ENCODE results near the gene NDRG4.

NDRG4 gene

GRCh38 chr16:58502217-58502921 lies 2.4 kb downstream of the NDRG4 start:
- H3K4me1 Mint-ChIP-seq: peaks cover 4% of the 10 kb centered on the region
- no peaks in the 10 kb centered on the region for H3K36me3 Mint-ChIP-seq (ENCODE audit: low read depth)
- peaks cover 29% of the 10 kb centered on the region for H3K27me3 Mint-ChIP-seq (ENCODE audit: low read depth)
- H3K9me3 Mint-ChIP-seq: no peaks in the 10 kb centered on the region
- TF ChIP-seq, protein P1, sequence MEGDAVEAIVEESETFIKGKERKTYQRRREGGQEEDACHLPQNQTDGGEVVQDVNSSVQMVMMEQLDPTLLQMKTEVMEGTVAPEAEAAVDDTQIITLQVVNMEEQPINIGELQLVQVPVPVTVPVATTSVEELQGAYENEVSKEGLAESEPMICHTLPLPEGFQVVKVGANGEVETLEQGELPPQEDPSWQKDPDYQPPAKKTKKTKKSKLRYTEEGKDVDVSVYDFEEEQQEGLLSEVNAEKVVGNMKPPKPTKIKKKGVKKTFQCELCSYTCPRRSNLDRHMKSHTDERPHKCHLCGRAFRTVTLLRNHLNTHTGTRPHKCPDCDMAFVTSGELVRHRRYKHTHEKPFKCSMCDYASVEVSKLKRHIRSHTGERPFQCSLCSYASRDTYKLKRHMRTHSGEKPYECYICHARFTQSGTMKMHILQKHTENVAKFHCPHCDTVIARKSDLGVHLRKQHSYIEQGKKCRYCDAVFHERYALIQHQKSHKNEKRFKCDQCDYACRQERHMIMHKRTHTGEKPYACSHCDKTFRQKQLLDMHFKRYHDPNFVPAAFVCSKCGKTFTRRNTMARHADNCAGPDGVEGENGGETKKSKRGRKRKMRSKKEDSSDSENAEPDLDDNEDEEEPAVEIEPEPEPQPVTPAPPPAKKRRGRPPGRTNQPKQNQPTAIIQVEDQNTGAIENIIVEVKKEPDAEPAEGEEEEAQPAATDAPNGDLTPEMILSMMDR (IDR thresholded peaks at IDR 0.05; ENCODE audit: unreplicated experiment in 3 of 3): no peak
- H3K27ac Mint-ChIP-seq: no peak overlapping the region
- peak overlapping the region in 2 of 3 experiments; percentile 47 to 86 for H3K4me3 Mint-ChIP-seq

DNA sequence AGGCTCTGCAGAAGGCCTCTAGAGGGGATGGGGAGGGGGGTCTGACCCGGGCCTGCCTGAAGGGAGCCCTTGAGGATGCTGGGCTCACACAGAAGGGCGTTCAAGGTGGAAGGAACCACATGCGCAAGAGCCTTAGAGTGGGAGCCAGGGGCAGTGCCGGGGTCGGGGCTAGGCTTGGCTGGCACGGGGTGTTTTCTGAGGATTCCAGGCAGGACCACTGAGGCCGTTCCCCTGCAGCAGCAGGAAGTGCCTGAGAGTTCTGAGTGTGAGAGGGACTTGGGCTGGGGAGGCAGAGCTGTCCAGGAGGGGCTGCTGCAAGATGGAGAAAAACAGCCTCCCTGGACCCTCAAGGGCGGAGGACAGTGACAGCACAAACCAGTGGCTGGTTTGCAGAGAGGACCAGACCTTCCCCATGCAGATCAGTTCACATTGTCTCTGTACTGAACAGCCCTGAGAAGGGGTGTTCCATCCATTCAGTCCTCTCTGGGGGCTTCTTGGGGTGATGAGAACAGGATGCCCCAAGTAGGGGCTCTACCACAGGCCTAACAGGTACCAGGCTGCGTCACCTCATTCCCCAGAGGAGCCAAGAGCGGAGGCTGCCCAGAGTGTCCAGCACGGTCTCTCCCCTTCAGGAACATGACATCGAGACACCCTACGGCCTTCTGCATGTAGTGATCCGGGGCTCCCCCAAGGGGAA lies 3.4 kb downstream of the NDRG4 start:
- Mint-ChIP-seq H3K9me3 (no peaks in the 10 kb centered on the region), H3K4me1 (peaks cover 4% of the 10 kb centered on the region), H3K4me3 (no peak overlapping the region), H3K27ac (no peak overlapping the region), H3K27me3 (ENCODE audit: low read depth) (peaks cover 24% of the 10 kb centered on the region), H3K36me3 (ENCODE audit: low read depth) (no peaks in the 10 kb centered on the region)
- TF ChIP-seq, protein P1 (IDR thresholded peaks at IDR 0.05; ENCODE audit: unreplicated experiment in 3 of 3): no peak

DNA sequence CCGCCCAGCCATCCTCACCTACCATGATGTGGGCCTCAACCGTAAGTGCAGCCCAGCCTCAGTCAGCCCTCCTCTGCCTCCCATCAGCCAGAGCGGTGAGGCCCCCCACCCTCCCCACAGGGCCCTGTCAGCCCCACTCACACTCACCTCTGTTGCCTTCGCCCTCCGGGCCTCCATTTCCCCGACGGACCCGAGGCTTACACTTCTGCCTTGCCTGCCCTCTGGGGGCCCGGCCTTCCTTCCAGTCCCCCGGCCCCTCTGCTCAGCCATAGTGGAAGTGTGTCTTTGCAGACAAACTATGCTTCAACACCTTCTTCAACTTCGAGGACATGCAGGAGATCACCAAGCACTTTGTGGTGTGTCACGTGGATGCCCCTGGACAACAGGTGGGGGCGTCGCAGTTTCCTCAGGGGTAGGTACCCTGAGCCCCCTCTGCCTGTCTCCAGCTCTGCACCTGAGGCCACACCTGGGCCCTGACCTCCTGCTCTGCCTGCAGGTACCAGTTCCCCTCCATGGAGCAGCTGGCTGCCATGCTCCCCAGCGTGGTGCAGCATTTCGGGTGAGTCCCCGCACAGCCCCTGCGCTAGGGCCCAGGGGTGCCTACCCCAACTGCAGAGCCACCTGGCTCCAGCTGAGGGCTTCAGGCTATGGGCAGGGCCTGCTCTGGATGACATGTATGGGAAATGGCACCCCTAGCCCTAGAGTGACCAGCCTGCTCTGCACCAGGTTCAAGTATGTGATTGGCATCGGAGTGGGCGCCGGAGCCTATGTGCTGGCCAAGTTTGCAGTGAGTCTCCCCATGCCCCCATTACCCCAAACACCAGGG lies 4.1 kb downstream of the NDRG4 start:
- Mint-ChIP-seq H3K36me3 (ENCODE audit: low read depth) (no peaks in the 10 kb centered on the region), H3K27me3 (ENCODE audit: low read depth) (peaks cover 18% of the 10 kb centered on the region), H3K4me3 (no peak overlapping the region), H3K27ac (no peak overlapping the region), H3K9me3 (no peaks in the 10 kb centered on the region), H3K4me1 (peaks cover 4% of the 10 kb centered on the region)
- TF ChIP-seq, protein P1 (IDR thresholded peaks at IDR 0.05; ENCODE audit: unreplicated experiment in 3 of 3): no peak

DNA sequence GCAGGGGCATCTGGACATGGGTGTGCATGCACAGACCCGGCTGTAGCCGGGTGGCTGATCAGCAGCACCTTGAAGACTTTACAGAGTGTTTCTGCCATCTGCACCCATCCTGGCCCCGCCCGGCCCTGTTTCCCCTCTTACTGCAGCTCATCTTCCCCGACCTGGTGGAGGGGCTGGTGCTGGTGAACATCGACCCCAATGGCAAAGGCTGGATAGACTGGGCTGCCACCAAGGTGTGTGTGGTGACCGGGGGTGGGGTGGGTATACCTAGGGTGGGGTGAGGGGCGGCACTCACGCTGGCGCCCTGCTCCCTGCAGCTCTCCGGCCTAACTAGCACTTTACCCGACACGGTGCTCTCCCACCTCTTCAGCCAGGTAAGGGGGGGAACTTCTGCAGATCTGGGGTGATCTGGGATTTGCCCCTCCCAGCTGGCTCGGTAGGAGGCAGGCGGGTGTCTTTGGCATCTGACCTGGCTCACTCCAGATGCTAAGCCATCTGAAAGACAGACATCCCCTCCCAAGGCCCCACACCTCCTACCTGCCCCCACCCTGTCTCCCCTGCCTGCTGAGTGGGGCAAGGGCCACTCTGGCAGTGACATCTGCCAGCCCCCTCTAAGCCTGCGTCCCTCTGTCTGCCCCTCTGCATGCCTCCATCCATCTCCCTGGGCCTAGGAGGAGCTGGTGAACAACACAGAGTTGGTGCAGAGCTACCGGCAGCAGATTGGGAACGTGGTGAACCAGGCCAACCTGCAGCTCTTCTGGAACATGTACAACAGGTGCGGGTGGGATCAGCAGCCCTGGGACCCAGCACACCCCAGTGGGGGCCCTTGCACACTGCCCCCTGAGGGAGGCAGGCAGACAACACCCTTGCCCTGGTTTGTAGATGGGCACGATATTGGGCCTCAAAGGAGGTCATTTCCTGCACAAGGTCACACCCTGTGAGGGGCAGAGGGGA lies 6.6 kb downstream of the NDRG4 start:
- Mint-ChIP-seq H3K36me3 (ENCODE audit: low read depth) (no peaks in the 10 kb centered on the region), H3K4me1 (peaks cover under 1% of the 10 kb centered on the region)

More for the DNA sequence above, 6.6 kb downstream of the NDRG4 start:
- H3K4me3 Mint-ChIP-seq: no peak overlapping the region
- H3K27me3 Mint-ChIP-seq (ENCODE audit: low read depth): peaks cover 7% of the 10 kb centered on the region
- TF ChIP-seq, protein P1 (IDR thresholded peaks at IDR 0.05; ENCODE audit: unreplicated experiment in 3 of 3): no peak
- H3K9me3 Mint-ChIP-seq: no peaks in the 10 kb centered on the region
- no peak overlapping the region for H3K27ac Mint-ChIP-seq
